Kidney epithelial cell (primary cell): ENCODE data around the gene RAD51B. TPM values are rescaled to one million over a fixed set of nuclear protein-coding genes. Genes with fewer than 3 reads are reported as not detected.

Source experiments
- DNase-seq: peaks from one replicate; pipeline ENCODE4 v3.0.0-alpha.2; 2010; ENCODE audit warnings: low read depth
- H3K27me3 ChIP-seq: 2 replicates; pipeline ENCODE4 v1.6.0; 2011; ENCODE audit warnings: low read length; ENCODE audit not compliant: control insufficient read depth, insufficient read depth
- H3K36me3 ChIP-seq: 2 replicates; pipeline ENCODE4 v1.5.1; 2011; ENCODE audit warnings: low read length; ENCODE audit not compliant: control insufficient read depth, insufficient read depth
- H3K4me3 ChIP-seq: 2 replicates; pipeline ENCODE4 v1.5.1; 2011; ENCODE audit warnings: low read depth, mild to moderate bottlenecking, control low read depth, low read length
- CTCF ChIP-seq: IDR thresholded peaks from 2 replicates; pipeline ENCODE4 v1.5.1; 2011; ENCODE audit warnings: mild to moderate bottlenecking, moderate library complexity, low read length, control low read depth, inconsistent platforms; ENCODE audit not compliant: insufficient read depth, poor library complexity, severe bottlenecking
- total RNA-seq: library from RNA; depleted of rRNA; stranded (reverse); fragments of >200 nt; gene quantifications from 2 replicates; pipeline ENCODE4 v1.2.3, GENCODE V29; 2015

The RAD51B gene
- total RNA-seq, 1 donor from 2014 or later, result 9.5 TPM

- no peak overlapping the region for H3K4me3 ChIP-seq
- H3K36me3 ChIP-seq, result peaks cover 3% of the 10 kb centered on the region
- DNase-seq, result no peak
- no peaks in the 10 kb centered on the region for H3K27me3 ChIP-seq
- TF ChIP-seq CTCF, result no peak
These were observed 35.2 kb upstream of the RAD51B start for GRCh38 chr14:67784244-67784823.

GRCh38 chr14:67785270-67786109 is 34.1 kb upstream of the RAD51B start:
- no peak for TF ChIP-seq CTCF
- no peak for DNase-seq
- H3K36me3 ChIP-seq, result peaks cover 3% of the 10 kb centered on the region
- H3K4me3 ChIP-seq, result no peak overlapping the region
- no peaks in the 10 kb centered on the region for H3K27me3 ChIP-seq

- peaks cover 3% of the 10 kb centered on the region for H3K36me3 ChIP-seq
- DNase-seq, result no peak
- no peak overlapping the region for H3K4me3 ChIP-seq
- no peaks in the 10 kb centered on the region for H3K27me3 ChIP-seq
- no peak for TF ChIP-seq CTCF
These were observed 31.9 kb upstream of the RAD51B start for GRCh38 chr14:67787673-67788072.

GRCh38 chr14:67798731-67799130 is 20.8 kb upstream of the RAD51B start:
- no peaks in the 10 kb centered on the region for H3K27me3 ChIP-seq
- no peak overlapping the region for H3K4me3 ChIP-seq
- no peak for TF ChIP-seq CTCF
- DNase-seq, result no peak
- no peaks in the 10 kb centered on the region for H3K36me3 ChIP-seq

- peaks cover 1% of the 10 kb centered on the region for H3K36me3 ChIP-seq
- TF ChIP-seq CTCF, result no peak
- no peak for DNase-seq
- H3K4me3 ChIP-seq, result no peak overlapping the region
- H3K27me3 ChIP-seq, result no peaks in the 10 kb centered on the region
These were observed 18.8 kb upstream of the RAD51B start for GRCh38 chr14:67800743-67801142.
